GM12878 (cell line): Measurements from ENCODE around the gene GPR176. TPM values are rescaled to one million over a fixed set of nuclear protein-coding genes. Genes with fewer than 3 reads are reported as not detected.

Experiments
- ATAC-seq: fragments of 200-7000 bp; cut with Tn5 transposase; 3 replicates; pipeline ENCODE4 v1.9.1; 2020; ENCODE audit warnings: mild to moderate bottlenecking, moderate library complexity
- BruUV-seq: library from RNA; stranded (reverse); fragments of 400-500 nt; replicated peaks from 2 replicates; lab custom pipeline; 2021; lab: Mats Ljungman, UMichigan
- CTCF ChIA-PET: fragments of 300-600 bp; sonication (Branson Sonifier 250); formaldehyde crosslinking; extraction: SDS; loops from one replicate; lab custom pipeline; 2021; ENCODE audit warnings: inconsistent platforms; lab: Yijun Ruan, JAX
- POLR2A ChIA-PET: fragments of 350-600 bp; formaldehyde crosslinking; extraction: SDS; loops from one replicate; lab custom pipeline; 2021; ENCODE audit warnings: inconsistent platforms; lab: Charles Lee
- RAD21 ChIA-PET: fragments of 300-600 bp; sonication (Branson Sonifier 250); formaldehyde crosslinking; loops from one replicate; lab custom pipeline; 2023; ENCODE audit warnings: antibody characterized with exemption; ENCODE audit not compliant: unreplicated experiment; lab: Charles Lee
- SMC1A ChIA-PET: fragments of 300-600 bp; sonication (Branson Sonifier 250); formaldehyde crosslinking; loops from one replicate; lab custom pipeline; 2023; ENCODE audit not compliant: unreplicated experiment, uncharacterized antibody; lab: Charles Lee
- DNase-seq: peaks from one replicate; pipeline ENCODE4 v3.0.0-alpha.2; 2011; ENCODE audit warnings: low read depth, low spot score
- FAIRE-seq: peaks from 3 replicates; lab custom pipeline; 2011; peaks lifted over from hg19 to GRCh38; lab: Jason Lieb, UNC
- H2AFZ ChIP-seq: 2 replicates; pipeline ENCODE4 v1.6.0; 2011; ENCODE audit warnings: low read depth, low read length, control low read depth; ENCODE audit not compliant: control insufficient read depth
- H3K27ac ChIP-seq: 2 replicates; pipeline ENCODE4 v1.5.1; 2011; ENCODE audit warnings: control low read depth; ENCODE audit not compliant: control insufficient read depth, insufficient read depth
- H3K27me3 ChIP-seq, 2 experiments: replicated peaks in 1 of 2; 2 replicates each; pipeline versions ENCODE4 v1.6.0 to v1.6.1; 2011; ENCODE audit warnings: low read length in 1 of 2; ENCODE audit not compliant: control insufficient read depth in 2 of 2, insufficient read depth in 2 of 2
- H3K36me3 ChIP-seq, 2 experiments: 2 replicates each; pipeline ENCODE4 v1.5.1; 2011; ENCODE audit warnings: low read length in 1 of 2; ENCODE audit not compliant: control insufficient read depth in 2 of 2, insufficient read depth in 2 of 2
- H3K4me1 ChIP-seq: 2 replicates; pipeline ENCODE4 v1.6.1; 2011; ENCODE audit warnings: mild to moderate bottlenecking, low read length, moderate library complexity, mixed read lengths; ENCODE audit not compliant: control insufficient read depth, insufficient read depth
- H3K4me2 ChIP-seq: 2 replicates; pipeline ENCODE4 v1.6.0; 2011; ENCODE audit warnings: control low read depth; ENCODE audit not compliant: control insufficient read depth, insufficient read depth
- H3K4me3 ChIP-seq: fragments of 200-600 bp; sonication (generic); 2 replicates; pipeline ENCODE4 v1.5.1; 2016
- H3K79me2 ChIP-seq: 2 replicates; pipeline ENCODE4 v1.6.0; 2011; ENCODE audit warnings: low read length; ENCODE audit not compliant: control insufficient read depth, insufficient read depth
- H3K9ac ChIP-seq: 2 replicates; pipeline ENCODE4 v1.8.0; 2011; ENCODE audit warnings: low read length, control low read depth, mixed read lengths; ENCODE audit not compliant: control insufficient read depth, insufficient read depth
- H3K9me3 ChIP-seq: replicated peaks from 3 replicates; pipeline ENCODE4 v1.5.1; 2011; ENCODE audit warnings: mild to moderate bottlenecking, low read length; ENCODE audit not compliant: control insufficient read depth, insufficient read depth
- H4K20me1 ChIP-seq: 2 replicates; pipeline ENCODE4 v1.6.0; 2011; ENCODE audit not compliant: control insufficient read depth, insufficient read depth
- MYB ChIP-seq: fragments of 150-350 bp; IDR thresholded peaks from 2 replicates; pipeline ENCODE4 v1.6.1; 2014; ENCODE audit warnings: mild to moderate bottlenecking, low read depth, low read length, borderline replicate concordance
- NRF1 ChIP-seq: conservative IDR thresholded peaks from 2 replicates; pipeline ENCODE4 v1.6.1; 2011; ENCODE audit warnings: mild to moderate bottlenecking, low read depth, low read length, improper control_type of control experiment
- POLR2AphosphoS5 ChIP-seq: IDR thresholded peaks from 2 replicates; pipeline ENCODE4 v1.6.1; 2011; ENCODE audit warnings: mild to moderate bottlenecking, low read length, inconsistent platforms
- WGBS: methylation state at CpG from one replicate; pipeline ENCODE4 v1.1.6; 2016; ENCODE audit warnings: low lambda C conversion rate; ENCODE audit not compliant: insufficient replicate concordance, insufficient coverage; ENCODE audit errors: missing lambda C conversion rate; 5-methylcytosine and 5-hydroxymethylcytosine counted together
- in situ Hi-C: fragments of 300-500 bp; cut with MboI; formaldehyde crosslinking; loops from 9 replicates; pipeline ENCODE4 v1.14.3; 2018; ENCODE audit warnings: mixed read lengths
- intact Hi-C: fragments of 100-400 bp; cut with micrococcal nuclease; formaldehyde crosslinking; loops from one replicate; pipeline ENCODE4 v1.14.2; 2022; ENCODE audit not compliant: unreplicated experiment
- polyA plus RNA-seq, 11 experiments: library from polyadenylated mRNA; depleted of rRNA in 4 of 11; unstranded in 6 of 11; stranded (reverse) in 5 of 11; fragments of >200 nt; fragmentation: Nextera tagmentation in 4 of 11; fragmentation: Illumina TruSeq in 1 of 11; extraction: Ambion mirVana in 4 of 11; extraction: Trizol in 1 of 11; gene quantifications; 1 replicate in 1 of 11; 2 replicates in 10 of 11; pipeline versions ENCODE4 v1.2.1 to v1.2.3, GENCODE V29; 2011 to 2016; ENCODE audit warnings: inconsistent platforms in 2 of 11, missing spikeins in 2 of 11, low read depth in 1 of 11
- total RNA-seq, 4 experiments: library from RNA; depleted of rRNA in 3 of 4; stranded (reverse); fragments of >200 nt in 3 of 4; fragmentation: Illumina TruSeq in 1 of 4; extraction: Trizol in 1 of 4; gene quantifications; 2 replicates each; pipeline versions ENCODE4 v1.2.1 to v1.2.3, GENCODE V29; 2013 to 2021
- TF ChIP-seq, protein P1 (sequence below): IDR thresholded peaks from 2 replicates; pipeline ENCODE4 v1.6.1; 2011; ENCODE audit warnings: low read depth, mild to moderate bottlenecking, low read length, moderate library complexity, borderline replicate concordance; ENCODE audit errors: extremely low read depth

Gene GPR176
- total and polyA plus RNA-seq, 10 of the 15 experiments (the other 5 are each of a cell fraction or from before 2014, with no cell fraction given) = 0.02 to 0.33 (median 0.16) TPM; not detected in 4

DNA sequence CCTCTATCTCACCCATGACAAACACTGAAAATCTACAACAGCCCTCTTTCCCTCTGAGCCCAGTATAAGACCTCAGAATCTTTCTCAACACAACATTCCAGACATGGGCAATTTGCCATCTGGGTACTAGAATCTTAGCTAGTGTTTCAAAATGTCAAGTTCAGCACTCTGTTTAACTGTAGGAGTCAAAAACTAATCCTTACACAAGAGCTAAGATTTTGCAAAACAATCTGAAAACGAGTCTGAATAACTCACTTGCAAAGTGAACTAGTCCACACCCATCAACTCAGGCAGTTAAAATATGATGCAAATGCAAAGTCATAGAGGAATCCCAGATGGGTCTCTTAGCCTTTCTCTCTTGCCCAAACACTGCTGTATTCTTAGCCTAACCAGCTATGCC is 67.8 kb downstream of the GPR176 start (continued):
- TF ChIP-seq MYB = no peak

DNA sequence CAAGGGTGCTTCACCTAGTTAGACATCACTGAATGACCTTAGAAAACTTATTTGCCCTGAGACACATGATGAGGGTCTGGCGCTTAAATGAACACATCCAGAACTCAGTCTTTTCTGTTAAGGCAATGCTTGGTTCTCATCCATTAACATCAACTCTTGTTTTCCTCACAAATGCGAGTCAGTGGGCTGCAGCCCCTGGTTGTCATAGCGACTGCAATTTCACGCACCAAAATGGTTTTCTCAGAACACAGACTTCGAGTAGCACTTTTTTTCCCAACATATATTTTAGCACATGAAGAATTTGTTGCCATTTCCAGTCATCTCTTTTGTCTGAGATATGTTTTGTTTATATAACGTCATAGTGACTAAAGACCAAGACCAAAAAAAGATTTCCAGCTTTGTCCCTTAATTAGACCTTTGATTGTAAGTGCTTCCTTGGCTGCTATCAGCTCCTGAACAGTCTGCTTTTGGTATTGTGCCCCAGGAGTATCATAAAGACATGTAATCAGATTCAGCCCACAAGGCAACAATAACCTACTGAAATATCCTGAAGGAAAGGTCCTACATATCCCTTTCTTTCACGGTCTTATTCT is 68.5 kb downstream of the GPR176 start:
- ChIA-PET RAD21 (no interaction called here), SMC1A (interaction anchor here (0.7 to 1.3 kb wide), 4 partner anchors 16 to 535 kb away, joined by 3 to 5 read pairs (median 4); no protein-coding TSS in a partner anchor), POLR2A (no interaction called here), CTCF (interaction anchor here (1.0 to 3.7 kb wide), 2 partner anchors 8 to 23 kb away, joined by 3 to 24 read pairs; no protein-coding TSS in a partner anchor)
- Histone ChIP-seq H3K36me3 (no peaks in the 10 kb centered on the region), H3K9me3 (no peaks in the 10 kb centered on the region), H3K4me1 (no peaks in the 10 kb centered on the region), H3K27ac (no peak overlapping the region), H3K79me2 (no peaks in the 10 kb centered on the region), H3K9ac (no peak overlapping the region), H3K4me2 (no peak overlapping the region), H4K20me1 (no peaks in the 10 kb centered on the region), H2AFZ (no peak overlapping the region), H3K4me3 (no peak overlapping the region), H3K27me3 (peaks cover 0 to 5% of the 10 kb centered on the region in 2 experiments; a peak in 2 of 4 replicates)
- BruUV-seq = no TSS peak
- 29% methylated on average over 7 of the region's 7 CpGs for WGBS
- FAIRE-seq = no peak
- intact Hi-C loops (no loop called here), in situ Hi-C loops (no loop called here)
- no peak for ATAC-seq
- no peak for DNase-seq
- no peak for TF ChIP-seq POLR2AphosphoS5
- TF ChIP-seq, protein P1, sequence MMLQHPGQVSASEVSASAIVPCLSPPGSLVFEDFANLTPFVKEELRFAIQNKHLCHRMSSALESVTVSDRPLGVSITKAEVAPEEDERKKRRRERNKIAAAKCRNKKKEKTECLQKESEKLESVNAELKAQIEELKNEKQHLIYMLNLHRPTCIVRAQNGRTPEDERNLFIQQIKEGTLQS = no peak
- TF ChIP-seq NRF1 = no peak
